Prostate gland (tissue), 2 donors: ENCODE data around the gene SINHCAF.
A peak's percentile ranks its signal among the peaks of the same experiment; 100 is the strongest.

Source experiments
- POLR2A ChIP-seq: fragments of 450-650 bp; IDR thresholded peaks from one replicate; pipeline ENCODE4 v1.6.1; 2016; ENCODE audit warnings: antibody characterized with exemption, mild to moderate bottlenecking
- TF ChIP-seq, protein P1 (sequence below), 4 experiments: fragments of 200-600 bp in 2 of 4; fragments of 450-650 bp in 2 of 4; sonication (generic) in 2 of 4; IDR thresholded peaks; 1 replicate in 3 of 4; 2 replicates in 1 of 4; pipeline ENCODE4 v1.5.1; 2016 to 2019; ENCODE audit warnings: antibody characterized with exemption in 4 of 4, mild to moderate bottlenecking in 2 of 4, moderate library complexity in 2 of 4

DNA sequence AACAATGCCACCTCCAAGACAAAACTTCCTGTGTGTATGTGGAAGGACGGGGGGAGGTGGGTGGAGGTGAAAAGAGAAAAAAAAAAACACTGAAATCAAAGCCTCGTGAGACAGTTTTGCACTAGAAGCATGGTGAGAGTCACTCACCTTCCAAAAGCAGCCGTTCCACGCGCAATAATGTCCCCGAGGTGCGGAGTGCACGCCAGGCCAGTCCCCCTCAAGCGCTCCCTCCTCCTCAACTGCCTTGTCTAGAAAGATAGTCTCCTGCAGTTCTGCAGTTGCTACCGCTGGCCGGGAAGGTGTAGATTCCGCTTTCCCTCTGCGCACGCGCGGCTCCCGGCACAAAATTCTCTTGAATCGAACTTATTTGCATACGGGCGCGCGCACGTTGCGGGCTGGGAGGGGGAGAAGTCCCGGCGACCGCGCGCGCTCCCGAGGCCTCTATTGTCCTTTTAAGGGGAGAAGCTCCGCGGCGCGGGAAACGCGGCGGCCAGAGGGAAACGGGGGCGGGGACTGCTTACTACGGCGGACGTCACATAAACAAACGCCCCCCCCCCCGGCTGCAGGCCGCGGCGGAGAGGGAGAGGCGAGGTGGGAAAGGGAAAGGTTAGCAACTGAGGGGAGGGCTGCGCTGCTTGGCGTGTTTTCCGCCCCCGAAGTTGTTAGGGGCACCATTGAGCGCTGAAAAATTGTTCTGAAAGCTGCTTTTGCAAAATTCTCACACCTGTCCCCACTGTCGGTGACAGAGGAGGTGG lies at the start of gene SINHCAF:
- TF ChIP-seq POLR2A = peak; percentile 97
- TF ChIP-seq, protein P1, sequence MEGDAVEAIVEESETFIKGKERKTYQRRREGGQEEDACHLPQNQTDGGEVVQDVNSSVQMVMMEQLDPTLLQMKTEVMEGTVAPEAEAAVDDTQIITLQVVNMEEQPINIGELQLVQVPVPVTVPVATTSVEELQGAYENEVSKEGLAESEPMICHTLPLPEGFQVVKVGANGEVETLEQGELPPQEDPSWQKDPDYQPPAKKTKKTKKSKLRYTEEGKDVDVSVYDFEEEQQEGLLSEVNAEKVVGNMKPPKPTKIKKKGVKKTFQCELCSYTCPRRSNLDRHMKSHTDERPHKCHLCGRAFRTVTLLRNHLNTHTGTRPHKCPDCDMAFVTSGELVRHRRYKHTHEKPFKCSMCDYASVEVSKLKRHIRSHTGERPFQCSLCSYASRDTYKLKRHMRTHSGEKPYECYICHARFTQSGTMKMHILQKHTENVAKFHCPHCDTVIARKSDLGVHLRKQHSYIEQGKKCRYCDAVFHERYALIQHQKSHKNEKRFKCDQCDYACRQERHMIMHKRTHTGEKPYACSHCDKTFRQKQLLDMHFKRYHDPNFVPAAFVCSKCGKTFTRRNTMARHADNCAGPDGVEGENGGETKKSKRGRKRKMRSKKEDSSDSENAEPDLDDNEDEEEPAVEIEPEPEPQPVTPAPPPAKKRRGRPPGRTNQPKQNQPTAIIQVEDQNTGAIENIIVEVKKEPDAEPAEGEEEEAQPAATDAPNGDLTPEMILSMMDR (IDR thresholded peaks at IDR 0.05) = no peak
